ENCODE results near the gene ALOXE3.
"Not testable (repeated sequence)": the region's sequence is repeated elsewhere in the genome, so short reads cannot be mapped to it uniquely, and the experiment has no call there.

ALOXE3 gene

DNA sequence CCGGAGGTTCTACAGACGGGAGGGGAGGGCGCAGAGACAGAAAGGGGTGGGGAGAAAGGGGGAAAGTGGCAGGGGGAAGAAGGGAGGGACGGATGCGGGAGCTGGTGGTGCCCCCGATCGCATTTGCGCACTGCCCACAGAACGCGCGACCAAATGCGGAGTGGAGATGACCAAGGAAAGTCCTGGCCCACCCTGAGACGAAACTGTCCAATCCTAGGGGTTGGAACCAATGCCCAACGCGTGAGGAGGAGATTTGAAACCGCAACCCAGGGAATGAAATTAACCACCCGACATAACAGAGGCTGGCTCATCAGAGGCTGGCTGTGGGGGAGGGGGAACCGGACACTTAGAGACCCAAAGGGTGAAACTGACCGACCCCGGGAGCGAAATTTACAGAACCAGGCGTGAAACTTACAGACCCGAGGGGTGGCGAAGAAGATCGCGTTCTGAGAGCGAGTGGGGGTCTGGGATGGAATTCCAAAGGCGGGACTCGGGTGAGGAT is 4.2 kb upstream of the ALOXE3 start:
- DNase-seq (ENCODE audit: low read depth in 2 of 2): no peak

DNA sequence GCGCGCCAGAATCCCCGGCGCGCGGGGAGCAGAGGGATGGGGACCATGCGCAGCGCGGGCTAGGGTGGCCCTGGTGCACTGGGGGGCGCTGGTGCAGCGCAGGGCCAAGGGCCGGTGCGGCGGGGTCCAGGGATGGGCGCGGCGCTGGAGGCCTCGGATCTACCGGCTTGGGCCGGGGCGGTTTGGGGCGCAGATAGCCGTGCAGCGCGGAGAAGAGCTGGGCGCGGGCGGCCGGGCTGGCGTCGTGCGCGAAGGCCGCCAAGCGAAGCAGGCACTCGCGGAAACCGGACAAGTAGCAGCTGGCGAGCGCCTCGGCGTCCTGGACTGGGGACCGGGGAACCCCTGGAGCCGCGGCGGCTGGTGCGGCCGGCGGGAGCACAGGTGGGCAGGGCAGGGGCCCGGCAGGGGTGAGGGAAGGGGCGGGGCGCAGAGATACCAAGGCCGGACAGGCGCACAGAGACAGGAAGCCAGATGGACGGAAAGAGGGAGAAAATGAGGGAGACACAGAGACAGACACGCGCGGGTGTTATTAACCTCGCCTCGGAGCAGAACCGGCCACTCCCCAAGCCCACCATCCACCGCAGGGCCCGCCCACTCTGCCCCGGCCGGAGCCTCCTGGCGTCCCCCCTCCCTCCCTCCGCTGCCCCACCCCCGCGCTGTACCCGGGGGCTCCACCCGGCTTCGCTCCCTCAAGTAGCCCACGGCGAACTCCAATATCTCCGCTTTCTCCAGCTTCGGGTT is 3.5 kb upstream of the ALOXE3 start:
- no peak for DNase-seq (ENCODE audit: low read depth in 2 of 2)

DNA sequence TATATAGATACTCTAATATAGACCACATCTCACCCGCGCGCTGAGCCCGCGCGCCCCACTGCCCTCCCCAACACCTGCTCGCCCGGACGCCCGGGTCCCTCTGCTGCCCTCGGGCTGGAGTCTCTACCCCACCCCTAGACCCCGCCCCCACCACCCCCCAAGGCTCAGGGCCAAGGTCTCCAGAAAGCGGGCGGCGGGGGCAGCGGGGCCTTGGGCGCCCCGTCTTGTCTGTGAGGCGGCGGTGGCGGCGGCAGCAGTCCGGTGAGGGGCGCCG is 3.0 kb upstream of the ALOXE3 start:
- DNase-seq (ENCODE audit: low read depth in 2 of 2): no peak

DNA sequence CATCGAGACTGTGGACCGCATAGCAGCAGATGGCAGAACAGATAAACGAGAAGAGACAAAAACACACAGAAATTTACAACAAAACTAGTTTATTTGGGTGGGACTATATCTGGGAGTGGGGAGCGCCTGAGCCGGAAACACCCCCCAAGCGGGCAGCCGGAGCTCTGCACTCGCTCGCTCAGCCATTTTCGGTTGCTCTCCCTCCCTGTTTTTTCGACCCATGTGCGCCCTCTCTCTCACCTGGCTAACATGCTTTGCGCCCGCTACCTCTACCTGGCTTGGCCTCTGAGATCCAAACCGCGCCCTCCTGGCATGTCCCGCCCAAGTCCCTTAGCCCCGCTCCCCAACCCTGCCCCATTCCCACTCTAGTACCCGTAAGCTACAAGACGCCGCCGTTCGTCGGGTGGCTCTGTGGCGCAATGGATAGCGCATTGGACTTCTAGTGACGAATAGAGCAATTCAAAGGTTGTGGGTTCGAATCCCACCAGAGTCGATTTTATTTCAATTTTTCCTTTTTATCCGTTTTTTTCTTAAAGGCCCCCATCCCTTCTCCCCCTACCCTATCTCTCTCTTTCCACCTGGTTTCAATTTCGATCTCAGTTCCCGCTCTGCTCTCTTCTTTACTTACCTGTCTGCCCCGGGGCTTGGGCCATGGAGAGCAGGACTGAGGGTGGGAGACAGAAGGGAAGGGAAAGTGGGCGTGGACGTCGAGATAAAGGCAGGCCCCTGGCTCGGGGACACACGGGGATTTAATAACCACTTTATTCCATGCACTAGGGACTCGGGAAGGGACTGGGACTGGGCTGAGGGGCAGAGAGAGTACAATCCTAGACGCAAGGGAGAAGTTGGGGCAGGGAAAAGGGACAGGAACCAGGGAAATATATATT is 2.4 kb upstream of the ALOXE3 start:
- DNase-seq (ENCODE audit: low read depth in 2 of 2): peak; percentile 42 to 50

DNA sequence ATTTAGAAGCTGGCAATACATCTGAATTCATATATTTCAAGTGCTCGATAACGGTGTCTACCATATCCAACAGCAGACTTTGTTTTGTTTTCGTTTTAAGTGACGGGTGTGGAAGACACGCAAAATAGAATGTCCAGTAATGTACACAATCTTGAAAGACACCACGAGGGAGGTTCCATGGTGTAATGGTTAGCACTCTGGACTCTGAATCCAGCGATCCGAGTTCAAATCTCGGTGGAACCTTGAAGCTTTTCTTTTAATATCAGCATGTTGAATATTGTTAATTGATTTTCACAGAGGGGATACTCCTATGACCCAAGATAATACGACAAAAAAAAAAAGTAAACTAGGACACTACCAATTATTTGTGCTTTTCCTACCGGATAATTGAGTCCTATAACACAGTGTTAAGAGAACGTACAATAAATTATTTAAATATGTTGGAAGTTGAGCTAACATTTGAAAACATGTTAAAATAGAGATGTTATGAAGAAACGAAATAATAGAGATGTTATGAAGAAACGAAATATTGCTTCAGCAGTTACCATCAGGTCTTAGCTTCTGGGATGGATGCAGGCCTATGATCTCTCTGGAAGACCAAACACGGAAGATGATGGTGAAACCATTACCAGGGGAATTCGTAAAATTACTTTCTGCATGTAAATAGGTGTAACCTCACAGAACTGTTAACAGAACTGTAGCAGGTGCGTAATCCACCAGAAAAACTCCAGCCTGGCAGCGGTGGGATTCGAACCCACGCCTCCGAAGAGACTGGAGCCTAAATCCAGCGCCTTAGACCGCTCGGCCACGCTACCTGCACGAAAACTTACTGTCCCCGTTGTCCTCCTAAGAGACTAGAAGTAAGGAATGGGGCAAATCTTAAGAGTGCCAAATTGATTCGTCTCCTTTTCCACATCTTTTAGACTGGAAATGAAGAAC is 1.5 kb upstream of the ALOXE3 start:
- peak; percentile 84 to 85 for DNase-seq (ENCODE audit: low read depth in 2 of 2)

DNA sequence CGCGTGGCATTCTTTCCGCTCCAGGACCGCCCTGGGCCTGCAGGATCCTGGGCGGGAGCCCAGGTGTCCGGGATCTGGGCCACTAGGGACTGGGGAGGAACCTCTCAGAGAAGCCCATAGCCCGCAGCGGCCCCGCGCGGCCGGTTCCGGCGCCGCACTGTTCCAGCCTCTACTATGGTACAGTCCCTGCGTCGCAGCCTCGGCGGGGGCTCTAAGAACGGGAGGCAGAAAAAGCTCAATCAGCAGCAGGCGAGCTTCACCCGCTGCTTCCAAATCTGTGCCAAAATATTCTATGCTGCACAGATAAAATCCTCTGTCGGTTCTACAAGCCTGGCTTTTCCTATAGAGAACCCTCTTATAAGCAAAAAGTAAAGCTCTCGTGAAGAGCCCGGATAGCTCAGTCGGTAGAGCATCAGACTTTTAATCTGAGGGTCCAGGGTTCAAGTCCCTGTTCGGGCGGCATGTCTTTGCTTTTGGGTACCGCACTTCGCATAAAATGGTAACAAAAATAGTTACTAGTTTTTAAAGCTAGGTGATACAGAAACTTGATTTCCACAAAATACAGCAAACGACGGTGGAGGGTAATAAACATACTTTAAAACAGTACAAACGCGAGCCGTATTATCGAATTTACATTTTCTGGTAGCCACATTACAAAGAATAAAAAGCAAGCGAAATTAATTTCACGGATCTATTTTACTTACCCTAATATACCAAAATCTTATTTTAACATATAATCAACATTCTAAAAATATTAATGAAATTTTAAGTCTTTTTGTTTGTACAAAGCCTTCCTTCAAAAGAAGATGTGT is 661 bp upstream of the ALOXE3 start:
- peak; percentile 56 to 65 for DNase-seq (ENCODE audit: low read depth in 2 of 2)

DNA sequence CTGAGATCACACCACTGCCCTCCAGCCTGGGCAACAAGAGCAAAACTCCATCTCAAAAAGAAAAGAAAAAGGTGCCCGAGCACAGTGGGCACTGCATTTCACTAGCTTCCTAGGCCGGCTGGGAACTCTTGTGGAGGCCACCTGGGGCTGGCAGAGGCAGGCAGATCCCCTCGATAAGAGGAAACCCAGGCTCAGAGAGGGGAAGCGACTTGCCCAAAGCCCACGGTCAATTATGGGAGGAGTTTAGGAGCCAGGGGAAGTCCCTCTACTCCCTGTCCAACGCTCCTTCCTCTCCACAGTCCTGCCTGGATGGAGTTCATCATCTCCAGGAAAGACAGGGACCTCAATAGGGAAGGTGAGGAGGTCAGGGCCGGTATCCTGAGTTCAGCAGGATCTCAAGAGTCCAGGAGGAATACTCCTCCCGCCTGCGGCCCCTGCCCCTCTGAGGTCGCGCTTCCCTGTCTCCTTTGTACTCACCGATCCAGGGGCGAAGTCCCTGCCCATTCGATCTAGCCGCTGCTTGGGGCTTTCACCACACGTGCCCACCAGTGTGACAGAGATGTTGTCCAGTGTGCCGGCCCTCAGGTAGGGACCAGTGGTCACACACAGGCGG is 841 bp downstream of the ALOXE3 start:
- no peak for DNase-seq (ENCODE audit: low read depth in 2 of 2)

DNA sequence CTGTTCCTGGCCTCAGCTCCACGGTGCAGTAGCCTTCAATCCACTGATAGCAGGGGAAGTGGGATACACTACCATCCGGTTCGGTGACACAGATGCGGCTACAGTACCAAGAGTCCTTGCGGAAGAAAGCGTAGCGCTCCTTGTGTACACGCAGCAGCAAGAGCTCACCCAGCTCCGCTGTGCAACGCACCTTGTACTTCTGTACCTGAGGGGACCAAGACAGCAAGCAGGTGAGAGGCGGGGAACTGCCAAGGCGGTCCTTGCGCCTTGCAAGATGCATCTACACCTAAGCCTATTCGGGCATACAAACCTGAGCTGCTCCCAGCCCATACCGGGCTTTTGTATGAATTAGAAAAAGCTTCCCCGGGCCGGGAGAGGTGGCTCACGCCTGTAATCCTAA is 1.5 kb downstream of the ALOXE3 start:
- DNase-seq (ENCODE audit: low read depth in 2 of 2): no peak

DNA sequence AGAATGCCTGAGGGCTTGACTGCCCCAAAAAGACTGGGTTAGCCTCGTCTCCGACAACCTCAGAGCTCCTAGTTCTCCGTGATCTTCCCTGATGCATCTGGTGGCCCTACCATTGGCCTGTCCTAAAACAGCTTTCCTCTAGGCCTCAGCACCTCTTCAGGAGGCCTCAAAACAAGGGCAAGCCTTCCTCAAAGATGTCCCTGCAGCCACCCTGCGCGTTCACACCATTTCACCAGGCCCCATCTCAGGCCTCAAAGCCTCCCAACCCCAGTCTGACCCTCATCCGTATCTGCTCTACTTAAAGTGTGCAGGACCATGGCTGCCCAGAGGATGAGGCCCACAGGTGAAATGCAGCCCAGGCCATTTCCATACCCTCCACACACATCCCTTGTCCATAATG is 7.4 kb downstream of the ALOXE3 start:
- no peak for DNase-seq (ENCODE audit: low read depth in 2 of 2)

DNA sequence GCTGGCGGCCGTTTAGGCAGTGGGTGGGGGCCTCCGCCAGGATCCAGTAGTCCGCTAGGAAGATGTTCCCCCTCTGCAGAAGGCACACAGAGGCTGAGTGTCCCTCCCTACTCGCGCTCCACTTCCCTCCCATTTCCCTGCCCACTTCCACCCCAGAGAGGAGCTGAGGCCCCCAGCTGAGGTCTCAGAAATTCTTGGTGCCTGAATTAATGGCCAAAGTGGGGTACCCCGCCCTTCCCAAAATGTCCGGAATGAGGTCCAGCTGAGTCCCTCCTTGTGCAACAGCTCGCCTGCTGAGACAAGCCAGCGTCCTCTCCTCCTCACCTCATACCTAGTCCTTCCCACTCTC is 7.9 kb downstream of the ALOXE3 start:
- no peak for DNase-seq (ENCODE audit: low read depth in 2 of 2)

DNA sequence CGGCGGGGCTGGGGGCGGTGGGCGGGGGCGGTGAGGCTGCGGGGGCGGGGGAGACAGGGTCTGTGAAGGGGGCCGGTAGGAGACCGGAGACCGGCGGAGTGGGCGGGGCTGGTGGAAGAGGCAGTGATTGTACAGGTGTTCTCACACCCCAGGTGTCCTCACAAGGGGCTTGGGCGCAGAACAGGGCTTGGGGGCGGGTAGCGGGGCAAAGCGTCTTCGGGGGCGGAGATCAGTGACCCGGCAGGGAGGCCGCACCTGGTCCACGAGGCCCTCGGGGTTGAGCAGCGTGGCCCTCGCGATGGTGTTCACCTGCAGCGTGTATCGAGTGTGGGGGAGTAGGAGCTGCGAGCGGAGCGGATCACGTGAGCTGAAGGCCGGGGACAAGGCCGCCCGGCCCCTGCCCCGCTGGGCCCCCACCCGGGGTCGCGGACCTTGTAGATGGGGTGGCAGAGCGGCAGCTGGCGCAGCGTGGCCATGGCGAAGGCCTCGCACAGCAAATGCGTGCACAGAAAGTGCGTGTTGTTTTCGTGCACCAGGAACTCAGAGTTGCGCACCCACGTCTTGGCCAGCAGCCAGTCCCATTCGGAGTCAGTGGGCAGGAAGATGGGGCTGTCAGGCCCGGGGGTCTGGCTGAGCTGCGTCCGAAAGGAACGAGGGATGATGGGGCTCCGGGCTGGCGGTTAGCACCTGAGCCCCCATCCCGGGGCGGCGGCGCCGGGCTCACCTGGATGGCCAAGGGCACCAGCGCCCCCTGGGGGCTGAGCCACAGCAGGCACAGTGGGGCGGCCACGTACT is 8.5 kb downstream of the ALOXE3 start:
- no peak for DNase-seq (ENCODE audit: low read depth in 2 of 2)

DNA sequence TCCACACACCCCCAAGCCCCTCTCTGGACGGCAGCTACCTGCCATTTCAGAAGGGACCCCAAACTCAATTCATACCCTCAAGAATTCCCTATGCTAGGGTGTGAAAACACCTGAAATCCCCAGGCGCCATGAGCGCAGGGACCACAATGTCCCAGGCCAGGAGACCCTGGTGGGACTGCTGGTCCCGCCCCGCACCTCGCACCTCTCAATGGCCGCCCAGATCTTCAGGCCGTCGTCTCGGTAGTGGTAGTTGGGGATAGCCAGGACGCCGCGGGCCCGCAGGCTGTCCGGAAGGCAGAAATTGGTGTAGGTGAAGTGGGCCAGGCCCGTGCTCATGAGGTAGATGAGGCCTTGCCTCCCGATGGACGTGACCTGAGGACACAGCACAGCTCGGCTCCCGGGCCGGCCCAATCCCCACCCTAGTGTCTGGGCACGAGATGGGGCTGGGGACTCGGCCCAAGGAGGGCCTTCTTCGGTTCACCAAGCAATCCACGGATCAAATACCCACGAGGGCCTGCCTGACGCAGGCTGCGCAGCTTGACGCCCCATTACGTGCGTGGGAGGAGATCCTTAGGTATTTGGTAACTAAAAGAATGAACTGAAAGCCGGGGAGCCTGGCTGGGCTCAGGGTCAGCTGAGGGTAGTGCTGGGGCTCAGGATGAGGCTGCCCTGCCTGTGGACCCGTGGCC is 9.2 kb downstream of the ALOXE3 start:
- no peak for DNase-seq (ENCODE audit: low read depth in 2 of 2)

DNA sequence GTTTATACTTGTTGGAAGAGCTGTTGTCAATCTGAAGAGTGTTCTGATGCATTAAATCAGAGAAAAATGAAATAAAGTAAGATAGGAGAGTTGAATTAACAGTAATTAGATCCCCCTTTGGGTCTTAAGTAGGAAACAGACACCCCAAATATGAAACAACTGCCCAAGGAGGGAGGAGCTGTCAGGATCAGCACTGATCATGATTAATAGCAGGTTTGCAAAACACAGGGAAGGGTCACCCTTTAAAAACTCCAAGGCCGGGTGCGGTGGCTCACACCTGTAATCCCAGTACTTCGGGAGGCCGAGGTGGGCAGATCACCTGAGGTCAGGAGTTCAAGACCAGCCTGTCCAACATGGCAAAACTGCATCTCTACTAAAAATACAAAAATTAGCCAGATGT is 11.3 kb downstream of the ALOXE3 start:
- DNase-seq (ENCODE audit: low read depth in 2 of 2): not testable (repeated sequence)

DNA sequence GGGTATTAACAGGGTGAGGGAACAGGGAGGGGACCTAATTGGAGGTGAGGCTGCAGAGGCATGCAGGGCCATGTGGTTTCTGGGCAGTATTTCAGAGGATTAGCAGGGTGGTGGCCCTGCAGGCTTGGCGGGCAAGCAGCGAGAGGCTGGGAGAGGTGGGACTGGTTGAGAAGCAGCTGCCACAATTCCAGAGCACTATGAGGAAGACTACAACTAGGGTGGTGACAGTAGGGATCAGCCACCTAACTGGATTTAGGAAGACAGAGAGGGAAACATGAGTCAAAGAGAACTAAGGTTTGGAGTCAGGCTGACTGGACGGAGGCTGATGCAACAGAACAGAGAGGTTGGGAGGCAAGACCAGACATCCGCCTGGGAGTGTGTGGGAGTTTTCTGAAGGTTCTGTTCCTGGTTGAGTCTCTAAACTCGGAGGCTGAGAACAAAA is 12.3 kb downstream of the ALOXE3 start:
- no peak for DNase-seq (ENCODE audit: low read depth in 2 of 2)

DNA sequence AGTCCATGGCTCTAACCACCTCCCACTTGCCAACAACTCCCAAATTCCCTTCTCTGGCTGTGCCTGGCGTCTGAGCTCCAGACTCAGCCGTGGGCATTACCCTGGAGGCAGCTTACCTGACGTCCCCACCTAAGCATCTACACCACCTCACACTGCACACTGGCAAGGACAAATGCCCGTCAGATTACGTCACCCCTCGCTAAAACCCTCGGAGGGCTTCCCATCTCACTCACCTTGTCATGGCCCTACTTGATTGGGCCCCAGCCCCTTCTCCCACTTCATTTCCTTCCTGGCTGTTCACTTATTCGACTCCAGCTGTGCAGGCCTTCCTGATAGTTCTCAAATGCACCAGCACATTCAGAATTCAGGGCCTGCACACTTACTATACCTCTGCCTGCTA is 13.4 kb downstream of the ALOXE3 start:
- DNase-seq (ENCODE audit: low read depth in 2 of 2): no peak

DNA sequence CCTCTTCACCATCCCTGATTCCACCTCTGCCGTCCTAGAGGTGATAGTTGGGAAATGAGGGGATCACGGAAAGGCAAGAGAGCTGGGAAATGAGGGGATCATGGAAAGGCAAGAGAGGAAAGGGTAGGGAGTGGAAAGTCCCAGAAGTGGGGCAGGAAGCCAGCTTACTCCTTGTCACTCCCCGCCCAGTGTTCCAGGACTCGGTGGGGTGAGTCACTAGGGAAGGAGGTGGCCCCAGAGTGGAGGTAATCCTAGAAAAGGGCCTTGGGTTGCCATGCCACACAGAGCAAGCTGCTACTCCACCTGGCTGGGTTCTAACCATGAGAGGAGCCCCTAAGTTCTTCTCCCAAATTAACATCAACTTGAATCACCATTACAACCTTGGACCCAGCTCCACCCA is 14.8 kb downstream of the ALOXE3 start:
- no peak for DNase-seq (ENCODE audit: low read depth in 2 of 2)

DNA sequence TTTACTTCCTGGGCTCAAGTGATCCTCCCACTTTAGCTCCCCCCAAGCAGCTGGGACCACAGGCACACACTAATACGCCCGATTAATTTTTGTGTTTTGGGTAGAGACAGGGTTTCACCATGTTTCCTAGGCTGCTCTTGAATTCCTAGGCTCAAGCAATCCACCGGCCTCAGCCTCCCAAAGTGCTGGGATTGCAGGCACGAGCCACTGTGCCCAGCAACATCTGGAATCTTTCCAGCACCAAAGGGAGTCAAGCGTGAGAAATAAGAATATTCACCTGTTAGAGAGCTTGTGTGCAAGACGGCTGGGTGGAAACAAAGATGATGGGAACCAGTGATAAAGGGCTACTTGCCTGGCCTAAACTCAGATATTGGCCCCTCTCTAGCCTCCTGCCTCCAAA is 16.6 kb downstream of the ALOXE3 start:
- DNase-seq (ENCODE audit: low read depth in 2 of 2): no peak

DNA sequence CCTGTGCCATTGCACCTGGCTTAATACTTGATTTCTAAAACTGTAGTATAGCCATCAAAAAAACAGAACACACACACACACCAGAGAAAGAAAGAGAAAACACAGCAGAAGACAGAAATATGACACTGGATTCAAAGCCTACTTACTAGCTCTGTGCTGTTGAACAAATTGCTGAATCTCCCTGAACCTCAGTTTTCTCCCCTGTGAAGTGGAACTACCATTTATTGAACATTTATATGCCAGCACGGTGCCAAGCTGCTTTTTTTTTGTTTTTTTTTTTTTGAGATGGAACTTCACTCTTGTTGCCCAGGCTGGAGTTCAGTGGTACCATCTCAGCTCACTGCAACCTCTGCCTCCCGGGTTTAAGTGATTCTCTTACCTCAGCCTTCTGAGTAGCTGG is 17.6 kb downstream of the ALOXE3 start:
- DNase-seq (ENCODE audit: low read depth in 2 of 2): no peak

DNA sequence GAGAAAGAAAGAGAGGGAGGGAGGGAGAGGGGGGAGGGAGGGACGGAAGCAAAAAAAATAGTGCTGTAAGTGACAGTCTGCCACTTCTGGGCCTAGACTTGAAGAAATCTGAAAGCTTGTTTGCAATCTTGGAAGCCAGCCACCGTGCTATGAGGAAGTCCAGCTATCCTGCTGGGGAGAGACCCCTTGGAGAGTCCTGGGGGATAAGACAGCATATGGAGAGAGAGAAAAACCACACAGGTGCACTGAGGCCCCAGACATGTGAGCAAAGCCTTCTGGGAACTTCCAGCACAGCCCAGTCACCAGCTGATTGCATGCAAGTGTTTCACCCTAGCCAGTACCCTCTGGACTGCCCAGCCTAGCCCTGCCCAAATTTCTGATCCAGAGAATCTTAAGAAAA is 18.2 kb downstream of the ALOXE3 start:
- DNase-seq (ENCODE audit: low read depth in 2 of 2): no peak

All from fibroblast of skin of left quadriceps (primary cell).